WTC11 (cell line): ENCODE measurements around the gene SHROOM1. TPM values are rescaled to one million over a fixed set of nuclear protein-coding genes. Genes with fewer than 3 reads are reported as not detected.

Experiments
- ATAC-seq: fragments of 200-7000 bp; cut with Tn5 transposase; 2 replicates; pipeline ENCODE4 v1.10.0; 2021; ENCODE audit warnings: mild to moderate bottlenecking, moderate library complexity
- CTCF ChIA-PET: fragments of 300-600 bp; sonication (Branson Sonifier 250); formaldehyde crosslinking; loops from one replicate; lab custom pipeline; 2021; ENCODE audit warnings: antibody characterized with exemption; lab: Charles Lee
- POLR2A ChIA-PET: fragments of 350-600 bp; sonication (Branson Sonifier 250); formaldehyde crosslinking; loops from one replicate; lab custom pipeline; 2021; ENCODE audit warnings: antibody characterized with exemption; lab: Charles Lee
- DNase-seq: peaks from one replicate; pipeline ENCODE4 v3.0.0; 2021; ENCODE audit warnings: low spot score
- H3K27ac Mint-ChIP-seq: 2 replicates; pipeline ENCODE4 v1.8.0; 2021; ENCODE audit warnings: mixed read lengths
- H3K27me3 Mint-ChIP-seq: 2 replicates; pipeline ENCODE4 v1.8.0; 2021; ENCODE audit warnings: low read depth, mild to moderate bottlenecking, moderate library complexity, mixed read lengths
- H3K36me3 Mint-ChIP-seq: 2 replicates; pipeline ENCODE4 v1.8.0; 2021; ENCODE audit warnings: mixed read lengths
- H3K4me1 Mint-ChIP-seq: 2 replicates; pipeline ENCODE4 v1.8.0; 2022; ENCODE audit warnings: mixed read lengths
- H3K4me3 Mint-ChIP-seq: 2 replicates; pipeline ENCODE4 v1.8.0; 2021; ENCODE audit warnings: mild to moderate bottlenecking, moderate library complexity, mixed read lengths
- H3K9me3 Mint-ChIP-seq: 2 replicates; pipeline ENCODE4 v1.8.0; 2021; ENCODE audit warnings: mixed read lengths
- AFF4 ChIP-seq: sonication (generic); formaldehyde crosslinking; IDR thresholded peaks from 2 replicates; pipeline ENCODE4 v1.8.1; 2023; ENCODE audit warnings: mild to moderate bottlenecking, missing genetic modification reagents, borderline replicate concordance
- ATF2 ChIP-seq: sonication (generic); formaldehyde crosslinking; IDR thresholded peaks from 2 replicates; pipeline ENCODE4 v1.8.1; 2022; ENCODE audit warnings: low read depth, missing genetic modification reagents, borderline replicate concordance
- ESRRA ChIP-seq: sonication (generic); formaldehyde crosslinking; IDR thresholded peaks from 2 replicates; pipeline ENCODE4 v1.8.1; 2022; ENCODE audit warnings: mild to moderate bottlenecking, missing genetic modification reagents, borderline replicate concordance
- FOXP1 ChIP-seq: sonication (generic); formaldehyde crosslinking; IDR thresholded peaks from 2 replicates; pipeline ENCODE4 v1.8.0; 2022; ENCODE audit warnings: missing genetic modification reagents, mild to moderate bottlenecking, moderate library complexity, borderline replicate concordance
- HMGA2 ChIP-seq: fragments of 250-450 bp; sonication (Bioruptor Pico); IDR thresholded peaks from 2 replicates; pipeline ENCODE4 v1.4.0; 2021; ENCODE audit warnings: mild to moderate bottlenecking, moderate library complexity
- MLX ChIP-seq: sonication (generic); formaldehyde crosslinking; IDR thresholded peaks from 2 replicates; pipeline ENCODE4 v1.8.1; 2023; ENCODE audit warnings: mild to moderate bottlenecking, missing genetic modification reagents, moderate library complexity
- NR3C1 ChIP-seq: sonication (generic); formaldehyde crosslinking; conservative IDR thresholded peaks from 2 replicates; pipeline ENCODE4 v1.8.1; 2023; ENCODE audit warnings: low read depth, mild to moderate bottlenecking, missing genetic modification reagents
- RORB ChIP-seq: fragments of 250-450 bp; sonication (Bioruptor Pico); IDR thresholded peaks from 2 replicates; pipeline ENCODE4 v1.9.0; 2021; ENCODE audit warnings: mild to moderate bottlenecking
- SMAD4 ChIP-seq: sonication (generic); formaldehyde crosslinking; IDR thresholded peaks from 2 replicates; pipeline ENCODE4 v1.8.0; 2022; ENCODE audit warnings: mild to moderate bottlenecking, missing genetic modification reagents
- SP1 ChIP-seq: sonication (generic); formaldehyde crosslinking; conservative IDR thresholded peaks from 2 replicates; pipeline ENCODE4 v1.8.1; 2022; ENCODE audit warnings: missing genetic modification reagents
- TEAD1 ChIP-seq: sonication (generic); formaldehyde crosslinking; IDR thresholded peaks from 2 replicates; pipeline ENCODE4 v1.8.0; 2022; ENCODE audit warnings: mild to moderate bottlenecking, missing genetic modification reagents
- total RNA-seq: library from RNA; stranded (reverse); gene quantifications from 3 replicates; pipeline ENCODE4 v1.2.3, GENCODE V29; 2021
- TF ChIP-seq, protein P1 (sequence below): sonication (generic); formaldehyde crosslinking; IDR thresholded peaks from 2 replicates; pipeline ENCODE4 v1.8.1; 2022; ENCODE audit warnings: missing genetic modification reagents, borderline replicate concordance
- TF ChIP-seq, protein P2 (sequence below): sonication (generic); formaldehyde crosslinking; IDR thresholded peaks from 2 replicates; pipeline ENCODE4 v1.8.0; 2023; ENCODE audit warnings: missing genetic modification reagents
- TF ChIP-seq, protein P3 (sequence below): sonication (generic); formaldehyde crosslinking; IDR thresholded peaks from 2 replicates; pipeline ENCODE4 v1.8.0; 2022; ENCODE audit warnings: mild to moderate bottlenecking, missing genetic modification reagents
- TF ChIP-seq, protein P4 (sequence below): sonication (generic); formaldehyde crosslinking; IDR thresholded peaks from 2 replicates; pipeline ENCODE4 v1.8.1; 2023; ENCODE audit warnings: mild to moderate bottlenecking, missing genetic modification reagents

The SHROOM1 gene
- total RNA-seq, 1 experiment from 2014 or later = 8.1 TPM

DNA sequence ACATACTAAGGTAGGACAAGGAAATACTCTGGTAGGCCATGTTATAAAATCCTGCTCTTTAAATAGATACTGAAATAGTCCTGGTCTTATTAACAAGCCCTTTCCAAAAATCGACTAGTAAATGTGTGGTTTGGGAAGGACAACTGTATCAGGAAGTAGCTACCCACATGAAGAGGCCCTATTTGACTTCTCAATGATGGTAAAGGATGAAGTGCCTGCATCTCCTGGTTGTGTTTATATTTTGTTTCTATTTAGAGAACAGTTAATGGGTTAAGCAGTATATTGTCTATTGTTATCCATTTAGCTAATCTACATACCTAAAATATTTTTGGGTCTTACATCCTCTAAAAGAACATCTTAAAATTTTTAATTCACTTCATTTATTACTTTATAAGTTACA lies 23.3 kb upstream of the SHROOM1 start:
- no peak for DNase-seq
- CTCF ChIA-PET = interaction anchor here (0.6 to 1.7 kb wide), 9 partner anchors 12 to 443 kb away, joined by 3 to 10 read pairs (median 5); partner anchors contain the start of genes CCNI2, GDF9 and UQCRQ
- no peak for ATAC-seq
- H3K36me3 Mint-ChIP-seq = no peaks in the 10 kb centered on the region
- no peaks in the 10 kb centered on the region for H3K9me3 Mint-ChIP-seq
- POLR2A ChIA-PET = no interaction called here
- peaks cover 8% of the 10 kb centered on the region for H3K4me1 Mint-ChIP-seq
- H3K27me3 Mint-ChIP-seq = no peaks in the 10 kb centered on the region
- H3K27ac Mint-ChIP-seq = no peak overlapping the region
- TF ChIP-seq SMAD4 (CRISPR knock-in tag) (no peak), FOXP1 (CRISPR knock-in tag) (no peak), SP1 (CRISPR knock-in tag) (no peak), NR3C1 (CRISPR knock-in tag) (no peak), HMGA2 (CRISPR knock-in tag) (no peak), RORB (CRISPR knock-in tag) (no peak), AFF4 (no peak), ESRRA (CRISPR knock-in tag) (no peak), ATF2 (CRISPR knock-in tag) (no peak), TEAD1 (no peak), MLX (CRISPR knock-in tag) (no peak)
- TF ChIP-seq, protein P1, sequence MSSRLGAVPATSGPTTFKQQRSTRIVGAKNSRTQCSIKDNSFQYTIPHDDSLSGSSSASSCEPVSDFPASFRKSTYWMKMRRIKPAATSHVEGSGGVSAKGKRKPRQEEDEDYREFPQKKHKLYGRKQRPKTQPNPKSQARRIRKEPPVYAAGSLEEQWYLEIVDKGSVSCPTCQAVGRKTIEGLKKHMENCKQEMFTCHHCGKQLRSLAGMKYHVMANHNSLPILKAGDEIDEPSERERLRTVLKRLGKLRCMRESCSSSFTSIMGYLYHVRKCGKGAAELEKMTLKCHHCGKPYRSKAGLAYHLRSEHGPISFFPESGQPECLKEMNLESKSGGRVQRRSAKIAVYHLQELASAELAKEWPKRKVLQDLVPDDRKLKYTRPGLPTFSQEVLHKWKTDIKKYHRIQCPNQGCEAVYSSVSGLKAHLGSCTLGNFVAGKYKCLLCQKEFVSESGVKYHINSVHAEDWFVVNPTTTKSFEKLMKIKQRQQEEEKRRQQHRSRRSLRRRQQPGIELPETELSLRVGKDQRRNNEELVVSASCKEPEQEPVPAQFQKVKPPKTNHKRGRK = no peak
- TF ChIP-seq, protein P2, sequence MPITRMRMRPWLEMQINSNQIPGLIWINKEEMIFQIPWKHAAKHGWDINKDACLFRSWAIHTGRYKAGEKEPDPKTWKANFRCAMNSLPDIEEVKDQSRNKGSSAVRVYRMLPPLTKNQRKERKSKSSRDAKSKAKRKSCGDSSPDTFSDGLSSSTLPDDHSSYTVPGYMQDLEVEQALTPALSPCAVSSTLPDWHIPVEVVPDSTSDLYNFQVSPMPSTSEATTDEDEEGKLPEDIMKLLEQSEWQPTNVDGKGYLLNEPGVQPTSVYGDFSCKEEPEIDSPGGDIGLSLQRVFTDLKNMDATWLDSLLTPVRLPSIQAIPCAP (CRISPR knock-in tag) = no peak
- TF ChIP-seq, protein P3, sequence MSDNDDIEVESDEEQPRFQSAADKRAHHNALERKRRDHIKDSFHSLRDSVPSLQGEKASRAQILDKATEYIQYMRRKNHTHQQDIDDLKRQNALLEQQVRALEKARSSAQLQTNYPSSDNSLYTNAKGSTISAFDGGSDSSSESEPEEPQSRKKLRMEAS (CRISPR knock-in tag) = no peak
- TF ChIP-seq, protein P4, sequence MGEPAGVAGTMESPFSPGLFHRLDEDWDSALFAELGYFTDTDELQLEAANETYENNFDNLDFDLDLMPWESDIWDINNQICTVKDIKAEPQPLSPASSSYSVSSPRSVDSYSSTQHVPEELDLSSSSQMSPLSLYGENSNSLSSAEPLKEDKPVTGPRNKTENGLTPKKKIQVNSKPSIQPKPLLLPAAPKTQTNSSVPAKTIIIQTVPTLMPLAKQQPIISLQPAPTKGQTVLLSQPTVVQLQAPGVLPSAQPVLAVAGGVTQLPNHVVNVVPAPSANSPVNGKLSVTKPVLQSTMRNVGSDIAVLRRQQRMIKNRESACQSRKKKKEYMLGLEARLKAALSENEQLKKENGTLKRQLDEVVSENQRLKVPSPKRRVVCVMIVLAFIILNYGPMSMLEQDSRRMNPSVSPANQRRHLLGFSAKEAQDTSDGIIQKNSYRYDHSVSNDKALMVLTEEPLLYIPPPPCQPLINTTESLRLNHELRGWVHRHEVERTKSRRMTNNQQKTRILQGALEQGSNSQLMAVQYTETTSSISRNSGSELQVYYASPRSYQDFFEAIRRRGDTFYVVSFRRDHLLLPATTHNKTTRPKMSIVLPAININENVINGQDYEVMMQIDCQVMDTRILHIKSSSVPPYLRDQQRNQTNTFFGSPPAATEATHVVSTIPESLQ (CRISPR knock-in tag) = no peak
- H3K4me3 Mint-ChIP-seq = no peak overlapping the region
